Medulla oblongata (tissue), 1 donor: ENCODE measurements around the gene SLC35G4.
"Not testable (repeated sequence)": the region's sequence is repeated elsewhere in the genome, so short reads cannot be mapped to it uniquely, and the experiment has no call there.

ENCODE experiments used
- DNase-seq: peaks from one replicate; pipeline ENCODE4 v3.0.0-alpha.2; 2015; ENCODE audit errors: extremely low spot score

SLC35G4 gene

DNA sequence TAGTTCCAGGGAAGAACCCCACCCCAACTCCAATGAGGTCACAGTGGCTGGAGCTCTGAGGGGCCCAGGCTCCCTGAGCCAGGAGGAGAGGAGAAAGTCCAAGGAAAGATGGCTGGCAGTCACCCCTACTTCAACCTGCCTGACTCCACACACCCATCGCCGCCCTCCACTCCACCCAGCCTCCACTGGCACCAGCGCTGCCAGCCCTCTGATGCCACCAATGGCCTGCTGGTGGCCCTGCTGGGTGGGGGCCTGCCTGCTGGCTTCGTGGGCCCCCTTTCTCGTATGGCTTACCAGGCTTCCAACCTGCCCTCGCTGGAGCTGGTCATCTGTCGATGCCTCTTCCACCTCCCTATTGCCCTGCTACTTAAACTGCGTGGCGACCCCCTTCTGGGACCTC, at the start of gene SLC35G4:
TSS of gene SLC35G4 (plus strand) at position 109 of the 400 bp plus-strand sequence. CDS start at position 109, 0 bp downstream.
- not testable (repeated sequence) for DNase-seq

DNA sequence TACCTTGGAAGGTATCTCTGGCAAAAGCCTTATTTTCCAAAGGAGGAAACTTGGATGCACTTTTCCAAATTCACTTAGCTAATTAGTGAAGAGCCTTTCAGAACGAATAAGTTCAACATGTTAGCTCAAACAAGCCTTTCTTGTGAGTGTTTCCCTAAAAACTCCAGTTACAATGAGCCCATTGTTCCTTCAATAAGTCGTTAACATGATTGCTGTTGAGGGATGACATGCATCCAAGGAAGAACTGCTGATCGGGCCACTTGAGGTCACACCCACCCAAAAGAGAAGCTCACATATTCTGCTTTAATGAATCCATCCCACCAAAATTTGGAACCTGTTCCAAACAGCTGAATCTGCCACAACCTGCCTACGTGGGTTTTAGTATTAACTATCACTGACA, 48.1 kb upstream of the SLC35G4 start:
- peak; percentile 4 for DNase-seq

DNA sequence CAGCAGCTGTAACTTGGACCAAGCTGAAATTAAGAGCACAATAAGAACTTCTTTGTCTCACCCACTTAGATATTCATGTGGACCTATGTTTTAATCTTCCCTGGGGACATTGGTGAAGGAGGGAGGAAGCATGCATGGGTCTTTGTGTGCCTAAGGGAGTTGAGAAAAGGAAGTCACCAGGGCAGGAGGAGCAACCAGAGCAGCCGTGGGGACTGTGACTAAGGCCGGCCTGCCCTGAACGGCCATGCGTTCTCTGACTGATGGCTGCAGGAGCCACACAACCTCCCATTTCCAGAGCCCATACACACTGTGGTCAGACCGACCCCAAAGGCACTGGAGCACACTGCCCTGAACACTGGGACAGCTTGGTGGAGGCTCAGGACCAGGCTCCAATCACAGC, 43.7 kb upstream of the SLC35G4 start:
- no peak for DNase-seq

DNA sequence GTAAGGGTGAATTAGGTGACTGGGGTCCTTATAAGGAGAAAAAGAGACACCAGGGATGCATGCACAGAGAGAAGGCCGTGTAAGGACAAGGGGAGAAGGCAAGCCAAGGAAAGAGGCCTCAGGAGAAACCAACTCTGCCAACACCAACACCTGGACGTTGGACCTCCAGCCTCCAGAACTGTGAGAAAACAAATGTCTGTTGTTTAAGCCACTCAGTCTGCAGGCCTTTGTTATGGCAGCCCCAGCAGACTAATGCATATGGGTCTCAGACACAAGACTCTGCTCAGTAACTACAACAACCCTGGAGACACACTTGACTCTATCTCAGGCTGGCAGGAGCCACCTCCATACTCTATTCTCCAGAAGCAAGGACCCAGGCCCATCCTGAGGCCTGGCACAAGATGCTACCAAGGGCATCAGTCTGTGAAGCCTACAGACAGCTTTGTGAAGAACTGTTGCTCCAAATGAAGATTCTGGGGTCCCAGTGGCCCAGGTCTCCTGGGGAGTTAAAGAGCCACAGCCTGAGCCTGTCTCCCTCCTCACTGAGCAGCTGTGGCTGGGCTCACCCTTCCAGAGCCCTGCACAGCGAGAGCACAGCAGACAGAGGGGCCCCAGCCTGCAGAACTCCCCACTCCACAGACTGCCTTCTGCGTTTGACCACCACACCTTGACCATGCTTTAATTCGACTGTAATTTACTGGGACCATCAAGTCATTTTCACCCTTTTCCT, 43.0 kb upstream of the SLC35G4 start:
- no peak for DNase-seq

DNA sequence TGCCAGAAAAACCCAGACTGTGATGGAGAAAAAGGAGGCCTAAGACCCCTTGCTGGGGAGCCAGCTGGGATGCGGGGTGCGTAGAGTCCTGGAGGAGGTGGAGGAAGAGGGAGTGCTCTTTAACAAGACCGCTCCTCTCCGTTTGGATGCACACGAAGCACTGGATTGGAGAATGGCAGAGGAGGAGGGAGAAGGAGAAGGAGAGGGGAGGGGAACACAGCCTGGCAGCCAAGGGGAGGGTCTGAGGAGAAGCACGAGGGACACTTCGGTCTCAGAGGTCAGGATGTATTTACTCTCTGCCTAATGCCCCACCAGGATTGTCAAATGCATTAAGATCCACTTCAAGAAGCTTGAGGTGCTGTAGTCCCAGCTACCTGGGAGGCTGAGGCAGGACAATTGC, 42.0 kb upstream of the SLC35G4 start:
- no peak for DNase-seq

DNA sequence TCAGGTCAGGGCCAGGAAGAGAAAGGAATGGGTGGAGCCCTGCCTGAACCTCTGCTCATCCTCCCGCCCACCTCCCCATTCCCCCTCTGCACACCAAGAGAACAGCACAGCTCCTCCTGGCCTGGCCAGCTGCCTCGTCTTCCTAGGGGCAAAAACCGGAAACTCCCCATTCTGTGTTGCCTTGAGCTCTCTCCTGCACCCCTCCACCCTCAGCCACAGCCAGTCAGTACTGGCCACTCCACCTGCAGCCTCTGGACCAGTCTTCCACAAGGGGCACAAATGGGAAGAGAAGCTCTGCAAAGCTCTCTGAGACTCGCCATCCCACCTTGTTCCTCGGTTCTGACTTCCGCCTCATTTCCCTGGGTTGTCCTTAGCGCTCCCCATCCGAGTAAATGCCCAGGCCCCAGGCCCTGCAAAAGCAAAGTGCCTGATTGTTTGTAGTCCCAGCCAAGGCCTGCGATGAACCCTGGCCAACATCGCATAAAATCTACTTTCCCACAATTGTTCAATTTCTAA, 39.3 kb upstream of the SLC35G4 start:
- no peak for DNase-seq

DNA sequence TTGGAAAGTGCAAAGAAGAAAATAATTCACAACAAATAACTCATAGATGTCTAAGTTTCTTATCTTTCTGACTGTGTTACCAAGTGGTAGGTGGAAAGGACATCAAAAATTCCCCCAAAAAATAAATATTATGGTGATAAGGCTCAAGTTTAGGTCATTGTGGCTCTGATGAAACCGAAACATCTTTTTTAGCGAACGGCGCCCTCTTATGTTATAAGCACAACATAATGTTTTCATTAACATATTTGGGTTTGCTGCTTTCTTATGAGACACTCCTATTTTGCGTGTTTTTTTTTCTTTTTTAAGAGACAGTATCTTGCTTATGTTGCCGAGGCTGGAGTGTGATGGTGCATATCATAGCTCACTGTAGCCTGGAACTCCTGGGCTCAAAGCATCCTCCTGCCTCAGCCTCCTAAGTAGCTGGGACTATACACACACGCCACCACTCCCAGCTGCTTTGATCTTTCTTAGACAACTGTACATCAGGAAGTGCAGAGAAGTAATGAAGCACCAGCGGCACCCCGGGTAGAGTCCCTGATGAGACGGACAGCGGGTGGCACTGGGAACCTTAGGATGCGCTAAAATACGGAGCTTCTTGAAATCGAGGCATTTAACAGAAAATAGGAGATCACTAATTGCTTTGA, 38.5 kb upstream of the SLC35G4 start:
- no peak for DNase-seq

DNA sequence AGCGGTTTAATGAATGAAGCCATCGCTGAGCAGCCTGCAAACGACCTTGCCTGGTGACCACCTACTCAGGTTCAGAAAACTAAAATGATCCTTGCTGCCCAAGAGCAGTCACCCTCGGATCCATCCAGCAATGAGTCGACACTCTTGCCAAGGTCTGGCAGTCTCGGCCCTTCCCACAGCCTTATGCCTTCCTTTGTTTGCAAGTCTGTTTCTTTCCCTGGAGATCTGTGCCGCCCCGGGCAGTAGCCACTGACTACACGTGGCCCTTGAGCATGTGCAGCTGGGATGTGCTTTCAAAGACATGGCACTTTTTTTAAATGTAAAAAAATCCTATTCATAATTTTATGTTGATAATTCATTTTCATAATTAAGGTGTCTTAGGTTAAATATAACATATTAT, 37.2 kb upstream of the SLC35G4 start:
- no peak for DNase-seq

DNA sequence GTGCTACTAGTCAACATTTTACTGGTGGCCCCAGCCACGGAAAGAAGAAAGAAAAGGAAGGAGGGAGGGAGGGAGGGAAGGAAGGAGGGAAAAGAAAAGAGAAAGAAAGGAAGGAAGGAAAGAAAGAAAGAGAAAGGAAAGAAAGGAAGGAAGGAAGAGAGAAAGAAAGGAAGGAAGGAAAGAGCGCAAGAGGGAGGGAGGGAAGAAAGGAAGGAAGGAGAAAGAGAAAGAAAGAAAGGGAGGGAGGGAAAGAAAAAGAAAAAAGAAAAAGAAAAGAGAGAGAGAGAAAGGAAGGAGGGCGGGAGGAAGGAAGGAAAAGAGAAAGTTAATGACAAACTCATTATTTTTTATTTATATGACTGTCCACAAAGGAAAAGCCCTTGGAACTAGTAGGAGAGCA, 34.9 kb upstream of the SLC35G4 start:
- no peak for DNase-seq

DNA sequence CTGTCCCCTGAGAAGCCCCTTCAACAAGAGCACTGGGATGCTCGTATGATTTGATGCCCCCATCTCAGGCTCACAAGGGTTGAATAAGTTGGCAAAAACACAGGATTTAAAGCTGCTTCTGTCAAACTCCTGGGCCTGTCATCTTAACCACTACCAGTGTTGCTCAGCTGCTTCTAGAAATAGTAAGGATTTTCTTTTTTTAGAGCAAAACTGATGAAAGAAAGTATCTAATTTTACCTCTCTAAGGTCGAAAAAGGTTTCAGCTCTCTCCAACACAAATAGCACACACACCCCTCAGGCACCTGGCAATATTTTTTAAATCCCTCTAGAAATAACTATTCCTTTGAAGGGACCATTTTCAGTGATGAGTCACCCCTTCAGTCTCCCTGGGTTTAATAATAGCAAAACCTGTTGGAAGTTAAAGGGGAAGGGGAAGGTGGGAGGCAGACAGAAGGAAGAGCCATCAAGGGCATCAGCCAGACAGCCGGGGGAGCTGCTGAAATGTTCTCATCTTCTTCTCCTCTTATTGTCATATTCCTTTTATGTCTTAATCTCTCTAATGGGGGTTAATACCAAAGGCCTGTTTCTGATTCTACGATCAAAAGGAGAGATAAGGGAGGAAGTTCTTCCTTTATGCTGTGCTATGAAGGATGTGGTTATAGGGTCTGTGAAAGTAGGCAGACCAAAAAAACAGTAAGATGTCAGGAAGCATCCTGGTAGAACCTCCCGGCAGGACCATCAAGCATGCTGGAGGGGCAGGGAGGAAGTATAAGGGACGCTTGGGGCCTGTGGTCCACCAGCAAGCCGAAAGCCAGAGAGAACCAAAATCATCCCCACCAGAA, 31.9 kb upstream of the SLC35G4 start:
- no peak for DNase-seq

DNA sequence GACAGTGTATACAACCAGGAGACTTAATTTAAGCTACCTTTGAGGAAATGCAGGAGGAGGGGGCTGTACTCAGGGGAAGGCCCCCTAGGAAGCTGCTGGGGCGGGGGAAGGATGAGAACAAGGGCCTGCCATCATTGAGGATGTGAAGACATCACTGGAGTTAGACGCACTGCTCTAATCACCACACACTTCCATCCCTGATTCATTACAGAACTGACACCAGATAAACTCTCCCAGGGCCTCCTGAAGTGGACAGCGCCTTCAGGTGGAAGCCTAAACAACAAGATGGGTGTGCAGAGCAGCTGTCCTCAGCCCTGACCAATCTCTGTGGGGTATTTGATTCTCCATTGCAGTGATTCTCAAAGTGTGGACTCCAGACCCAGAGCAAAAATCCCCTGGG, 30.6 kb upstream of the SLC35G4 start:
- DNase-seq, result no peak

DNA sequence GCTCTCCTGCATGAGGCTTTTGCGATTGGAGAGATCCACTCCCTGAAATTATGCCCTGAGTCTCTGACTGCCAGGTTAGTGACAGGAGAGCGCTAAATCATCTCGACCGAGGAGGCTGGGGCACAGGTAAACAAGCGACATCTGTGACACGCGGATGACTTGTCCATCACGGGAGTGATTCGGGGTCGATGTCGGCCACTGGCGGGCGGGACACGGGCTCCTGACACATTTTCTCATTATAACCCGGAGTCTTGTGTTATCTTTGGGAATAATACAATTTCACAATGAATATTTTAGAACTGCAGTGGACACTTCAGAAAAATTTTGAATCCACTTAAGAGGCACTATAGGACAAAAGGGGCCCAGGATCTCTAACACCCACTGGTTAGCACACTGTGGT, 29.5 kb upstream of the SLC35G4 start:
- no peak for DNase-seq

DNA sequence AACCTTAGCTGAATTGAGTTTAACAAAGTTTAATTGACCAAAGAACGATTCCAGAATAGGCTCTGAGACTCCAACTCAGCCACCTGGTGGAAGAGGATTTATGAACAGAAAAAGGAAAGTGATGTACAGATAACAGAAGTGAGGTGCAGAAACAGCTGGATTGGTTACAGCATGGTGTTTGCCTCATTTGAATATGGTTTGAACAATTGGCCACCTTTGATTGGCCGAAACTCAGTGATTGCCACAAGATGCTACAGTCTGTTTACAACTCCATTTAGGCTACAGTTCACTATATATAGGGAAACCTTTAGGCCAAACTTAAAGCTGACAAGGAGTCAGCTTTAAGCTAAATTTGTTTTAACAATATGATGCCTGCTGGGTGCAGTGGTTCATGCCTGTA, 28.1 kb upstream of the SLC35G4 start:
- no peak for DNase-seq

DNA sequence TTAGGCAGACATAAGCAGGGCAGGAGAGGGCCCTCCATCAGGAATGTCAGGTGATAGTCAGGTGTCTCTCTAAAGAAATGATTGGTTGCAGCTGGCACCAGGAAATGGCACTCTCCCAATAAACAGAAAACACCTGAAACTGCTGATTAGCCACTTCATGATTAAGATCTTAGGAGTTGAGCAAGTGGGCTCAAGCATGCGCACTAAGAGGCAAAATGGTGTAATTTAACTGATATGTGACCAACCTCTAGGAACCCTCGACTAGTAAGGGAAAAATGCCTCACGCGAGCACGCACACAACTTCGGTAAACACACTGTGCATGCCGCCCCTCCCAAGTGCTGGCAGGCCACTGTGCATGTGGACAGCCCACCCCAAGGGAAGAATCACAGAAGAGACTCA, 23.8 kb upstream of the SLC35G4 start:
- no peak for DNase-seq

DNA sequence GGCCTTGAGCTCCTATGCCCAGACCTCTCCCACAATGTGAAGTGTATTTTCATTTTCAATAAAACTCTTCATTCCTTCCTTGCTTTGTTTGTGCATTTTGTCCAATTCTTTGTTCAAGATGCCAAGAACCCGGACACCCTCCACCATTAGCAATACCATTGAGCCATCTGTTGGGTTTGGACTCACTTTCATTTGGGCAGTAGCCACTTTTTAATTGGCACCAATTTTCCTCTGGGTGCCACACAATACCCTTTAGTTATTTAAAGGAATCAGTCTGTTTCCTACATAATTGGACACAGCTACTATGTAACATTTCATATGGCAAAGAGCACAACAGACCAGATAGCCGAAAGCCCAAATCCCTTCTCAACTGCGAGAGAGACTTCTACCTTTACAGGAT, 22.5 kb upstream of the SLC35G4 start:
- DNase-seq, result no peak

DNA sequence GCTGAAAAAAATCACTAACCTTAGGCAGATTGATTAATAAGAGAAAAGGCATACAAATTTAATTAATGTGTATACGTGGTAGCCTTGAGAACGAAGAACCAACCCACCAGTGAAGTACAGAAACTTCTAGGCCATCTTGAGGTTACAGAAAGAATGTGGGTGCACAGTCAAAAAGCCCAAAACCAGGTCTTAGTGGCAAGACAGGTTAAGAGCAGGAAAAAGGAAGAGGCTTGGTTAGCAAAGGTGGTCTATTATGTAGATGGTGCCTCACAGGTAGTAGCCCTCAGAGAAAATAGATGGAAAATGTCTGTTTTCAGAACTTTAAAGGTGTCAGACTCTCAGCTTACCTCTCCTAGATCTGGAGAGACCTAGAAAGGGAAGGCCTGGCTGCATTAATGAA, 22.0 kb upstream of the SLC35G4 start:
- no peak for DNase-seq

DNA sequence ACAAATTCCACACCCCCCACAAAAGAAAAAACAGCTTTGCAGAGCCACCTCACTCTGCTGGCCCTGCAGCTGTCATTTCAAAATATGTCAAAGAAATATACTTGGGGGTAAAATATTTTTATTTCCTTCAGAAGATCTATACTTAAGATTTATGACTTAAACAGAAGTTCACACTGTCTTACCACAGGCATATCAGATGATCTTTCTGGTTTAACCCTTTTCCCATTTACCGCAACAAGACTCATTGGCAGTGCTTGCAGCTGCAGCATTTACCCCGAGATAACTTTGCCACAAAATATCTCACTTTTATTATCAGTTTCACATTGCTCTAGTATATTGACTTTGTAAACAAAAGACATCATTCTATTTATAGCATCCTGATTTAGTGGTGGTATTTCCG, 21.6 kb upstream of the SLC35G4 start:
- no peak for DNase-seq

DNA sequence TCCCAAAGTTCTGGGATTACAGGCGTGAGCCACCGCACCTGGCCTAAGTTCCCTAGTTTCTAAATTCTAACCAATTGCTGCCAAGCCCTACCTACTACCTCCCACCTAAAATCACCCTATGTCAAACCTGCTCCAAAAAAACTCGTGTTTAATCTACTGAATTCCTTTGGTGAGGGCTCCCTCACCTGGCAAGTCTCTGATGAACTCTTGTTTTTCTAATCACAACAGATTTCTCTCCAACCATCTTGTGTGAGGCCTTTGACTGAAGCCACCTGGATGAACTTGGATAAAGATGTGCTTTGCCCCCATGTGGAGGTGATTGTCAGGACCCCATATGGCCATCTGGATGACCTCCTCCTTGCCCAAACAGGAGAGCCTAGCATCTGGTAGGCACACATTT, 17.4 kb upstream of the SLC35G4 start:
- DNase-seq, result no peak

DNA sequence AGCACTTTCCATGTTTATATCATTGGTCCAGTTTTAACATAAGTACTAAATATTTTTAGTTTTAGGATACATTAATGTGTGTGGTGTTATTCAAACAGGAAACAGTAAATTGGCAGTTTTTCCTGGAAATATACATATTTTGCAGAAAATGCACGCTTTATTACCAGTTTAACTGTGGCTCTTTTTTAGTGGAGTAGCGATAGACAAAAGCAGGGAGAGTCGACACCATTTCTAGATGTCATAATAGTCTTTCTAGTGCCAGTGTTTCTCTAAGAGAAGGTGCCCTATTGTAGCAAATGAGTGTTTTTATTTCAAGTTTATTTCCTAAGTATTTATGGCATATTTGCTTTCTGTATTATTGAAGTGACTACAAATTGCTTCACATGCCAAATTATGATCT, 9.1 kb upstream of the SLC35G4 start:
- no peak for DNase-seq

DNA sequence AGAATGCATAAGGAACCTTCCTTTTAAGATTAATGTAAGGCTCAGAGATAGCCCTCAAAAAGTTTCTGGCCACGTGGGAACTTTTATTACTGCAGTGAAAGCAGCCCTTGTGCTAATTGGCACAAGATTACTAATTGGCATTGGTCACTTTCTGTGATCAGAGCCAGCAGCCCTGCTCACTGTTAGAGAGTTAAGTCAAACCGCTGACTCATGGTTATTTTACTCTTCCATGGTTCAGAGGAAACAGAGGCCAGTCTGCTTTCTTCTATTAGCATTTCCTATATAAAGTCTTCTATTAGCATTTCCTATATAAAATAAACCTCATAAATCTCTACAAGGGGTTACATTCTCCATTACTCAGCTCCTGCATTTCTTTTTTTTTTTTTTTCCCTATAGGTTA, 1.5 kb upstream of the SLC35G4 start:
- DNase-seq, result peak; percentile 26

DNA sequence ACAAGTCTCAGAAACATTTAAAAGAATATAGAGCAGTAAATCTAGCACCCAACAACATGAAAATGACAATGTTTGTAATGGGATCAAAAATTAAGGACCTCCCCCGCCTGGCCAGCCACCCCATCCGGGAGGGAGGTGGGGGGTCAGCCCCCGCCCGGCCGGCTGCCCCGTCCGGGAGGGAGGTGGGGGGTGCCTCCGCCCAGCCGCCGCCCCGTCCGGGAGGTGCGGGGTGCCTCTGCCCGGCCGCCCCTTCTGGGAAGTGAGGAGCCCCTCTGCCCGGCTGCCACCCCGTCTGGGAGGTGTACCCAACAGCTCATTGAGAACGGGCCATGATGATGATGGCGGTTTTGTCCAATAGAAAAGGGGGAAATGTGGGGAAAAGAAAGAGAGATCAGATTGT, 778 bp upstream of the SLC35G4 start:
- not testable (repeated sequence) for DNase-seq

DNA sequence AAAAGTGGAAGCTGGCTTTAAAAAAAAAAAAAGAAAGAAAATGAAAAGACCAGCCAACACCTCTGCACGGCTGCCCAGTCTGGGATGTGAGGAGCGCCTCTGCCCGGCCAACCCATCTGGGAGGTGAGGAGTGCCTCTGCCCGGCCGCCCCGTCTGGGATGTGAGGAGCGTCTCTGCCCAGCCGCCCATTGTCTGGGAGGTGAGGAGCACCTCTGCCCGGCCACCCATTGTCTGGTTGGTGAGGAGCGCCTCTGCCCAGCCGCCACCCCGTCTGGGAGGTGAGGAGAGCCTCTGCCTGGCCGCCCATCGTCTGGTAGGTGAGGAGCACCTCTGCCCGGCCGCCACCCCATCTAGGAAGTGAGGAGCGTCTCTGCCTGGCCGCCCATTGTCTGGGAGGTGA, 3.7 kb downstream of the SLC35G4 start:
- DNase-seq, result not testable (repeated sequence)

DNA sequence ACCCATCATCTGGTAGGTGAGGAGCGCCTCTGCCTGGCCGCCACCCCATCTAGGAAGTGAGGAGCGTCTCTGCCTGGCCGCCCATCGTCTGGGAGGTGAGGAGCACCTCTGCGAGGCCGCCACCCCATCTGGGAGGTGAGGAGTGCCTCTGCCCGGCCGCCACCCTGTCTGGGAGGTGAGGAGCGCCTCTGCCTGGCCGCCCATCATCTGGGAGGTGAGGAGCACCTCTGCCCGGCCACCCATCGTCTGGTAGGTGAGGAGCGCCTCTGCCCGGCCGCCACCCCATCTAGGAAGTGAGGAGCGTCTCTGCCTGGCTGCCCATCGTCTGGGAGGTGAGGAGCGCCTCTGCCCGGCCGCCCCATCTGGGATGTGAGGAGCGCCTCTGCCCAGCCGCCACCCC, 4.2 kb downstream of the SLC35G4 start:
- not testable (repeated sequence) for DNase-seq
